Muscle layer of duodenum (tissue), 2 donors: ENCODE results near the gene BCAT1.

ENCODE experiments used
- H3K27ac ChIP-seq: one replicate; pipeline ENCODE4 v1.7.0; 2013; ENCODE audit warnings: mild to moderate bottlenecking, low read length
- H3K27me3 ChIP-seq: one replicate; pipeline ENCODE4 v1.7.0; 2013; ENCODE audit warnings: low read depth, mild to moderate bottlenecking, control low read depth, low read length
- H3K36me3 ChIP-seq, 2 donors: one replicate each; pipeline ENCODE4 v1.7.0; 2013; ENCODE audit warnings: low read length in 2 of 2, control low read depth in 1 of 2, mild to moderate bottlenecking in 1 of 2; ENCODE audit not compliant: insufficient read depth in 2 of 2, control insufficient read depth in 1 of 2
- H3K4me1 ChIP-seq, 2 donors: one replicate each; pipeline ENCODE4 v1.7.0; 2013; ENCODE audit warnings: low read length in 2 of 2, mild to moderate bottlenecking in 2 of 2, control low read depth in 1 of 2, moderate library complexity in 1 of 2; ENCODE audit not compliant: insufficient read depth in 2 of 2, control insufficient read depth in 1 of 2
- H3K4me3 ChIP-seq, 2 donors: one replicate each; pipeline ENCODE4 v1.7.0; 2013; ENCODE audit warnings: low read length in 2 of 2, low read depth in 1 of 2, mild to moderate bottlenecking in 1 of 2
- H3K9me3 ChIP-seq, 2 donors: one replicate each; pipeline ENCODE4 v1.7.0; 2013; ENCODE audit warnings: low read length in 2 of 2, control low read depth in 1 of 2, mild to moderate bottlenecking in 1 of 2; ENCODE audit not compliant: control insufficient read depth in 1 of 2
- donor health status: healthy.

Gene BCAT1, protein sequence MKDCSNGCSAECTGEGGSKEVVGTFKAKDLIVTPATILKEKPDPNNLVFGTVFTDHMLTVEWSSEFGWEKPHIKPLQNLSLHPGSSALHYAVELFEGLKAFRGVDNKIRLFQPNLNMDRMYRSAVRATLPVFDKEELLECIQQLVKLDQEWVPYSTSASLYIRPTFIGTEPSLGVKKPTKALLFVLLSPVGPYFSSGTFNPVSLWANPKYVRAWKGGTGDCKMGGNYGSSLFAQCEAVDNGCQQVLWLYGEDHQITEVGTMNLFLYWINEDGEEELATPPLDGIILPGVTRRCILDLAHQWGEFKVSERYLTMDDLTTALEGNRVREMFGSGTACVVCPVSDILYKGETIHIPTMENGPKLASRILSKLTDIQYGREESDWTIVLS

GRCh38 chr12:24948757-24949722, at the start of gene BCAT1:
Gene BCAT1 (minus strand): TSS chr12:24949101. CDS start chr12:24948932, 169 bp downstream.
- Histone ChIP-seq H3K27me3 (peaks cover 14% of the 10 kb centered on the region), H3K4me1 (no peaks in the 10 kb centered on the region), H3K4me3 (peak within 1 kb of the TSS; percentile 62 to 86), H3K27ac (peak within 1 kb of the TSS; percentile 65), H3K36me3 (no peaks in the 10 kb centered on the region), H3K9me3 (no peaks in the 10 kb centered on the region)

DNA sequence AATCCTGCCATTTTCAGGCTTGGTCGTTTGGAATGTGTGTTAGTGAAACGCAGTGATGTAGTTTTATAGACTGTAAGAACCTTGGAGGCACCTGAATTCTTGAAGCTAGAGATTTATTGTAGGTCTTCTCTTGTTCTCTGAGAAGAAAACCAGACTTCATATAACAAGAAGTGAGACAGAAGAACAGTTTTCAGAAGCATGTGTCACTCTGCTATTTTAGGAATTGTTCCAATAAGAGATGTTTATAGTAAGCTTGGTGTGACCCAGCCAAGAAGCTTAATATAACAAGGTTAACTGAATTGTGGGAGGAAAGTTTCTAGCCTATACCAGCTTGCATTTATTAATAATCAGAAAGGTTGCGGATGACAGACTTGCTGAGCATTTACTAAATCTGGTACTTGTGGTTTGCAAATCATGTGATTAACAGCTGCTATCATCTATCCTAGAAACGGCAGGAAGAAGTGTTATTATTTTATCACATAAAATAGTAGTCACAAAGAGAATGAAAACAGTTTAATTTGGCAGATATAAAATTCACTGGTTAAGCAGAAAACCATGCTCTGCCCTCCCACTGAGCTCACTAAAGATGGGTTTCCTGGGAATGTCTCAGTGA, 49.2 kb upstream of the BCAT1 start:
- H3K4me1 ChIP-seq: peaks cover 0 to 11% of the 10 kb centered on the region in 2 donors
- H3K4me3 ChIP-seq: no peak overlapping the region
- no peaks in the 10 kb centered on the region for H3K9me3 ChIP-seq
- no peaks in the 10 kb centered on the region for H3K27me3 ChIP-seq
- no peak overlapping the region for H3K27ac ChIP-seq
- no peaks in the 10 kb centered on the region for H3K36me3 ChIP-seq

GRCh38 chr12:24997496-24997895, 48.6 kb upstream of the BCAT1 start:
- no peak overlapping the region for H3K4me3 ChIP-seq
- no peaks in the 10 kb centered on the region for H3K9me3 ChIP-seq
- no peaks in the 10 kb centered on the region for H3K36me3 ChIP-seq
- H3K27ac ChIP-seq: no peak overlapping the region
- no peaks in the 10 kb centered on the region for H3K27me3 ChIP-seq
- H3K4me1 ChIP-seq: peaks cover 0 to 11% of the 10 kb centered on the region in 2 donors

DNA sequence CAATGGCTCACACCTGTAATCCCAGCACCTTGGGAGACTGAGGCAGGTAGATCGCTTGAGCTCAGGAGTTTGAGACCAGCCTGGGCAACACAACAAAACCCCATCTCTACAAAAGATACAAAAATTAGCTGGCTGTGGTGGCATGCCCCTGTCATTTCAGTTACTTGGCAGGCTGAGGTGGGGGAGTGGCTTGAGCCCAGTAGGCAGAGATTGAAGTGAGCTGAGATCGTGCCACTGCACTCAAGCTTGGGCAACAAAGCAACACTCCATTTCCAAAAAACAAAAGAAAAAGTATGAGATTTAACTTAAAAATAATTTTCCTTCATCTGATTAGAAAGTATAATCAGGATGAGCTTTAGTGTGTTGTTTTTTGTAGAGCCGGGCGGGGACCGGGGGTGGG, 47.9 kb upstream of the BCAT1 start:
- Histone ChIP-seq H3K27ac (no peak overlapping the region), H3K4me1 (peaks cover 0 to 11% of the 10 kb centered on the region in 2 donors), H3K36me3 (no peaks in the 10 kb centered on the region), H3K9me3 (no peaks in the 10 kb centered on the region), H3K27me3 (no peaks in the 10 kb centered on the region), H3K4me3 (no peak overlapping the region)

GRCh38 chr12:24996102-24996797, 47.3 kb upstream of the BCAT1 start:
- Histone ChIP-seq H3K36me3 (no peaks in the 10 kb centered on the region), H3K9me3 (no peaks in the 10 kb centered on the region), H3K27ac (no peak overlapping the region), H3K27me3 (no peaks in the 10 kb centered on the region), H3K4me3 (no peak overlapping the region), H3K4me1 (peaks cover 0 to 11% of the 10 kb centered on the region in 2 donors)

DNA sequence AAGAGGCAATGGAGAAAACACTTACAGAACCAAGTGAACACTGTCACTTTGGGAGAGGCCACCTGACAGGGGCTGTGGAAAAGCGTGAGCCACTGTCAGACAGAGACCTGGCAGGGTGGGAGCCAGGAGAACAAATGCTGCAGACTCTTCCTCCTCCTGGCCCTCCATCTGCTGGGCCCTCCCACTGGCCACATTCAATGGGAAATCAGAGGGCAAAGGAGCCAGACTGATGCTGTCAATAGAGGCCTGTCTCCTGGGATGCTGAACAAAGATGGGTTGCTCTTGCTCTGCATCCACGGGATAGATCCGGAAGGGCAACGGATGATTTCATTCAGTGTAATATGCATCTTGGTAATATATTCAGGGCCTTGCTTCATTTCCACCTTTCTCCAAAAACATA, 44.9 kb upstream of the BCAT1 start:
- no peak overlapping the region for H3K27ac ChIP-seq
- H3K9me3 ChIP-seq: no peaks in the 10 kb centered on the region
- no peaks in the 10 kb centered on the region for H3K36me3 ChIP-seq
- H3K27me3 ChIP-seq: no peaks in the 10 kb centered on the region
- peaks cover 0 to 11% of the 10 kb centered on the region in 2 donors for H3K4me1 ChIP-seq
- H3K4me3 ChIP-seq: no peak overlapping the region

GRCh38 chr12:24991209-24992049, 42.5 kb upstream of the BCAT1 start:
- H3K27ac ChIP-seq: no peak overlapping the region
- no peaks in the 10 kb centered on the region for H3K36me3 ChIP-seq
- no peaks in the 10 kb centered on the region for H3K4me1 ChIP-seq
- H3K4me3 ChIP-seq: no peak overlapping the region
- no peaks in the 10 kb centered on the region for H3K9me3 ChIP-seq
- H3K27me3 ChIP-seq: no peaks in the 10 kb centered on the region

DNA sequence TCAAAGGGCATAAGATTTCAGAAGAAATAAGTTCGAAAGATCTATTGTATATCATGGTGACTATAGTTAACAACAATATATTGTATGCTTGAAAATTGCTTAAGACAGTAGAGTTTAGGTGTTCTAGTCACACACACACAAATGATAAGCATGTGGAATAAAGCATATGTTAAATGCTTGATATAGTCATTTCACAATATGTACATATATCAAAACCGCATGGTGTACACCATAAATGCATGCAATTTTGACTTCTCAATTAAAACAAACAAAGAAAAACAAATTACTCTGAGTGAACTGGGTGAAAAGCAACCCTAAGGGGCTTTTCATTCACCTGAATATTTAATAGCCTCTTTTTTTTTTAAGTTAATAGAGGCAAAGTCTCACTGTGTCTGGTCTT, 40.3 kb upstream of the BCAT1 start:
- Histone ChIP-seq H3K27me3 (no peaks in the 10 kb centered on the region), H3K36me3 (no peaks in the 10 kb centered on the region), H3K27ac (no peak overlapping the region), H3K4me1 (no peaks in the 10 kb centered on the region), H3K4me3 (no peak overlapping the region), H3K9me3 (peaks cover under 1% of the 10 kb centered on the region in 2 donors)

GRCh38 chr12:24982250-24982649, 33.3 kb upstream of the BCAT1 start:
- Histone ChIP-seq H3K9me3 (peaks cover 5 to 8% of the 10 kb centered on the region in 2 donors), H3K27me3 (no peaks in the 10 kb centered on the region), H3K27ac (no peak overlapping the region), H3K4me3 (no peak overlapping the region), H3K4me1 (no peaks in the 10 kb centered on the region), H3K36me3 (no peaks in the 10 kb centered on the region)

DNA sequence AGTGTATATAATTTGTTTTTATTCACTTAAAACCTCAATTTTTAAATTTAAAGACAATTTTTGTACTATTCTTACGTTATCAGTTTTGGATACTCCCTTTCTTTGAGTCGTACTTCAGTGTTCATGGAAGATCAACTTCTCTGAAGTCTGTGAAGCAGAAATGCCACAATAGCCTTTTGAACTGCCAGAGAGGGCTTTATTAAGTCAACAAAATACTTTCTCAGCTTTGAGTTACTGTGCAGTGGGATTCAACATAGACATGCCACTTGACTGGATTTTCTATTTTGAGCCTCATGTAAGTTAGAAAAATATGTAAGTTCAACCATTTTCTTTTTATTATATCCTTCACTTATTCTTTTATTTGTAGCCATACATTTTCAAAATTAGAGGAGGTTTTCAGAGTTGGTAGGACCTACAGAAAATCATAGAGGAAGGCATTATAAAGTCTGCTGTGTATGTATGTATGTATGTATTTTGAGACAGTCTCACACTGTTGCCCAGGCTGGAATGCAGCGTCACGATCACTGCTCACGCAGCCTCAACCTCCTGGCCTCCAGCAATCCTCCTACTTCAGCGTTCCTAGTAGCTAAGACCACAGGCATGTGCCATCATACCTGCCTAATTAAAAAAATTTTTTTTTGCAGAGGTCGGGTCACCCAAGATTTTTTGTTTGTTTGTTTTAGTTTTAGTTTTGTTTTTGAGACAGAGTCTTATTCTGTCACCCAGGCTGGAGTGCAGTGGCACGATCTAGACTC, 31.3 kb upstream of the BCAT1 start:
- Histone ChIP-seq H3K4me1 (no peaks in the 10 kb centered on the region), H3K4me3 (no peak overlapping the region), H3K27ac (no peak overlapping the region), H3K36me3 (no peaks in the 10 kb centered on the region), H3K27me3 (no peaks in the 10 kb centered on the region), H3K9me3 (peaks cover 5 to 8% of the 10 kb centered on the region in 2 donors)
